IPS DF 19.7 (cell line): Measurements from ENCODE around the gene PLPPR2.
"Not testable (repeated sequence)": the region's sequence is repeated elsewhere in the genome, so short reads cannot be mapped to it uniquely, and the experiment has no call there.

ENCODE experiments used
- DNase-seq: peaks from one replicate; pipeline ENCODE4 v3.0.0-alpha.2; 2013; ENCODE audit warnings: low read depth, low spot score

The PLPPR2 gene

GRCh38 chr19:11370744-11371143, 15.5 kb downstream of the PLPPR2 start:
- DNase-seq: no peak

GRCh38 chr19:11373166-11373884, 18.1 kb downstream of the PLPPR2 start:
- no peak for DNase-seq

- no peak for DNase-seq
These were observed 18.7 kb downstream of the PLPPR2 start for GRCh38 chr19:11373885-11374432.

- peak; percentile 99 for DNase-seq
These were observed 19.4 kb downstream of the PLPPR2 start, which contains the start of gene SWSAP1 for GRCh38 chr19:11374433-11375142. Gene SWSAP1 (plus strand): TSS chr19:11374666. CDS start chr19:11374681, 15 bp downstream.

- no peak for DNase-seq
These were observed 20.1 kb downstream of the PLPPR2 start for GRCh38 chr19:11375143-11375948.

- DNase-seq: no peak
These were observed 22.0 kb downstream of the PLPPR2 start for GRCh38 chr19:11377237-11377636.

GRCh38 chr19:11377756-11378155, 22.5 kb downstream of the PLPPR2 start:
- no peak for DNase-seq

- DNase-seq: no peak
These were observed 23.3 kb downstream of the PLPPR2 start for GRCh38 chr19:11378319-11379189.

GRCh38 chr19:11379269-11379845, 24.1 kb downstream of the PLPPR2 start:
- not testable (repeated sequence) for DNase-seq

GRCh38 chr19:11379857-11380350, 24.7 kb downstream of the PLPPR2 start:
- no peak for DNase-seq

GRCh38 chr19:11380653-11381537, 25.7 kb downstream of the PLPPR2 start:
- peak; percentile 95 for DNase-seq

GRCh38 chr19:11382898-11383705, 27.9 kb downstream of the PLPPR2 start:
- DNase-seq: peak; percentile 30

GRCh38 chr19:11383706-11384048, 28.4 kb downstream of the PLPPR2 start:
- no peak for DNase-seq

- no peak for DNase-seq
These were observed 29.5 kb downstream of the PLPPR2 start for GRCh38 chr19:11384778-11385129.

GRCh38 chr19:11387162-11388034, 32.2 kb downstream of the PLPPR2 start:
- no peak for DNase-seq

- DNase-seq: no peak
These were observed 35.1 kb downstream of the PLPPR2 start for GRCh38 chr19:11390359-11390758.

- no peak for DNase-seq
These were observed 35.9 kb downstream of the PLPPR2 start for GRCh38 chr19:11390933-11391680.
